ENCODE data around the gene CAPN6.

The CAPN6 gene

DNA sequence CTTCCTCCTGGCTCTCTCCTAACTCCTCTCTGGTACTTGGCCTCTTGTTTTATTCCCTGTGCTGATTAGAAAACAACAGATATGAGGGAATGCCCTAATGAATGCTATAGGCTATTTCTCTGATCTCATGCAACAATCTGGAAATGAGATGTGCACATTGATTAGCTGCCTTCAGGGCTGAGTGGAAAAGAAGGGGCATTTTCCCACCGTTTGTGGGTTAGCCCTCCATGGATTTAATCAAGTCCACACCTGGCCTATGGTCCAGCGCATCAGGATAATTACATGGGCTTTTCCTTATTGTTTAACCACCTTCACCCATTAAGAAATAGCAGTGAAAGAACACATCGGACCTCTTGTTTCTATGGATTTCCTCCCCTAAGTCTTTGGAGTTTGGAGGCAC is 70.0 kb downstream of the CAPN6 start:
- DNase-seq (ENCODE audit: low read depth in 2 of 2), result no peak

- no peak for DNase-seq (ENCODE audit: low read depth in 2 of 2)
These were observed 70.8 kb downstream of the CAPN6 start for GRCh38 chrX:111199505-111199904.

Measured in stimulated activated CD4-positive, alpha-beta T cell treated with anti-CD3 and anti-CD28 coated beads, Interleukin-12 subunit alpha, Interleukin-12 subunit beta, amount 100 ng/mL, for 24 hours (primary cell).